GM21576 (cell line): ENCODE data around the gene DEFB108B.
"Not testable (repeated sequence)": the region's sequence is repeated elsewhere in the genome, so short reads cannot be mapped to it uniquely, and the experiment has no call there.

ENCODE experiments used
- ATAC-seq: cut with Tn5 transposase; IDR thresholded peaks from one replicate; pipeline ENCODE4 v1.9.1; 2021; ENCODE audit warnings: mild to moderate bottlenecking, moderate library complexity; ENCODE audit not compliant: unreplicated experiment

DEFB108B gene

GRCh38 chr11:71813481-71814355 lies 19.3 kb upstream of the DEFB108B start:
- ATAC-seq = not testable (repeated sequence)

GRCh38 chr11:71821539-71821938 lies 11.5 kb upstream of the DEFB108B start:
- ATAC-seq = not testable (repeated sequence)

- ATAC-seq = not testable (repeated sequence)
Measured at GRCh38 chr11:71829247-71829646, 3.8 kb upstream of the DEFB108B start.

- not testable (repeated sequence) for ATAC-seq
Measured at GRCh38 chr11:71829686-71830085, 3.3 kb upstream of the DEFB108B start.

- ATAC-seq = not testable (repeated sequence)
Measured at GRCh38 chr11:71842720-71843119, 9.7 kb downstream of the DEFB108B start.

GRCh38 chr11:71843355-71843754 lies 10.4 kb downstream of the DEFB108B start:
- ATAC-seq = not testable (repeated sequence)

- ATAC-seq = no peak
Measured at GRCh38 chr11:71843858-71844257, 10.9 kb downstream of the DEFB108B start.

GRCh38 chr11:71853895-71854294 lies 20.9 kb downstream of the DEFB108B start:
- ATAC-seq = not testable (repeated sequence)

- ATAC-seq = not testable (repeated sequence)
Measured at GRCh38 chr11:71855880-71856279, 22.9 kb downstream of the DEFB108B start.

- ATAC-seq = not testable (repeated sequence)
Measured at GRCh38 chr11:71860835-71861234, 27.8 kb downstream of the DEFB108B start.

GRCh38 chr11:71863978-71864627 lies 31.1 kb downstream of the DEFB108B start:
- peak; percentile 56 for ATAC-seq

- ATAC-seq = not testable (repeated sequence)
Measured at GRCh38 chr11:71867209-71867608, 34.2 kb downstream of the DEFB108B start.

- ATAC-seq = not testable (repeated sequence)
Measured at GRCh38 chr11:71869931-71870330, 36.9 kb downstream of the DEFB108B start.

- not testable (repeated sequence) for ATAC-seq
Measured at GRCh38 chr11:71870661-71871060, 37.7 kb downstream of the DEFB108B start.

GRCh38 chr11:71876262-71876661 lies 43.3 kb downstream of the DEFB108B start:
- not testable (repeated sequence) for ATAC-seq

GRCh38 chr11:71878059-71878458 lies 45.1 kb downstream of the DEFB108B start, which contains the start of gene DEFB131B:
TSS of gene DEFB131B (plus strand) at chr11:71878453. CDS start at chr11:71878453, 0 bp downstream.
- ATAC-seq = not testable (repeated sequence)

- not testable (repeated sequence) for ATAC-seq
Measured at GRCh38 chr11:71885806-71886205, 52.8 kb downstream of the DEFB108B start.
